GM23338 (cell line): ENCODE measurements around the gene C4BPA. TPM values are rescaled to one million over a fixed set of nuclear protein-coding genes. Genes with fewer than 3 reads are reported as not detected.
A peak's percentile ranks its signal among the peaks of the same experiment; 100 is the strongest.

Experiments
- ATAC-seq: fragments of 200-7000 bp; cut with Tn5 transposase; 3 replicates; pipeline ENCODE4 v1.9.1; 2020
- DNase-seq: peaks from one replicate; pipeline ENCODE4 v3.0.0-alpha.2; 2015; ENCODE audit warnings: low spot score
- H2AFZ ChIP-seq: fragments of 200-600 bp; sonication (generic); 2 replicates; pipeline ENCODE4 v1.8.0; 2016; ENCODE audit warnings: antibody characterized with exemption, mild to moderate bottlenecking, moderate library complexity
- H3F3A ChIP-seq: fragments of 200-600 bp; sonication (generic); replicated peaks from 2 replicates; pipeline ENCODE4 v1.8.0; 2017; ENCODE audit warnings: antibody characterized with exemption, mixed run types, low read depth
- H3K27ac ChIP-seq: fragments of 200-600 bp; sonication (generic); 2 replicates; pipeline ENCODE4 v1.6.1; 2016; ENCODE audit warnings: low read depth
- H3K27me3 ChIP-seq: fragments of 200-600 bp; sonication (generic); 2 replicates; pipeline ENCODE4 v1.8.0; 2016; ENCODE audit warnings: mild to moderate bottlenecking, mixed run types, moderate library complexity; ENCODE audit not compliant: insufficient read depth
- H3K36me3 ChIP-seq: fragments of 200-600 bp; sonication (generic); 2 replicates; pipeline ENCODE4 v1.8.0; 2016; ENCODE audit warnings: mild to moderate bottlenecking; ENCODE audit not compliant: insufficient read depth
- H3K4me1 ChIP-seq: fragments of 200-600 bp; sonication (generic); 2 replicates; pipeline ENCODE4 v1.8.0; 2016; ENCODE audit warnings: mild to moderate bottlenecking, moderate library complexity; ENCODE audit not compliant: insufficient read depth
- H3K4me2 ChIP-seq: fragments of 200-600 bp; sonication (generic); 2 replicates; pipeline ENCODE4 v1.7.1; 2017; ENCODE audit warnings: mixed run types
- H3K4me3 ChIP-seq: fragments of 200-600 bp; sonication (generic); 2 replicates; pipeline ENCODE4 v1.6.1; 2016; ENCODE audit warnings: mixed run types
- H3K79me2 ChIP-seq: fragments of 200-600 bp; sonication (generic); replicated peaks from 2 replicates; pipeline ENCODE4 v1.8.0; 2017; ENCODE audit warnings: mild to moderate bottlenecking; ENCODE audit not compliant: insufficient read depth
- H3K9me2 ChIP-seq: fragments of 200-600 bp; sonication (generic); 2 replicates; pipeline ENCODE4 v1.8.0; 2017; ENCODE audit not compliant: insufficient read depth
- H4K20me1 ChIP-seq: fragments of 200-600 bp; sonication (generic); replicated peaks from 2 replicates; pipeline ENCODE4 v1.8.0; 2017; ENCODE audit warnings: mild to moderate bottlenecking; ENCODE audit not compliant: insufficient read depth
- H3K27ac Mint-ChIP-seq: 2 replicates; pipeline ENCODE4 v1.8.0; 2020; ENCODE audit warnings: inconsistent platforms, mild to moderate bottlenecking, moderate library complexity, mixed read lengths
- H3K27me3 Mint-ChIP-seq: 3 replicates; pipeline ENCODE4 v1.8.0; 2022; ENCODE audit warnings: low read depth, mild to moderate bottlenecking, moderate library complexity, mixed read lengths, inconsistent platforms; ENCODE audit not compliant: insufficient read depth, poor library complexity
- H3K36me3 Mint-ChIP-seq: 3 replicates; pipeline ENCODE4 v1.8.0; 2021; ENCODE audit warnings: low read depth, mild to moderate bottlenecking, inconsistent platforms, moderate library complexity, mixed read lengths
- H3K4me1 Mint-ChIP-seq: 3 replicates; pipeline ENCODE4 v1.8.0; 2020; ENCODE audit warnings: mild to moderate bottlenecking, inconsistent platforms, mixed read lengths
- H3K4me3 Mint-ChIP-seq: 3 replicates; pipeline ENCODE4 v1.8.0; 2021; ENCODE audit warnings: moderate library complexity, mild to moderate bottlenecking, inconsistent platforms, mixed read lengths
- H3K9me3 Mint-ChIP-seq: 3 replicates; pipeline ENCODE4 v1.8.0; 2020; ENCODE audit warnings: moderate library complexity, mild to moderate bottlenecking, inconsistent platforms, mixed read lengths
- CREB1 ChIP-seq: fragments of 250-450 bp; sonication (Bioruptor Pico); IDR thresholded peaks from 2 replicates; pipeline ENCODE4 v1.5.0; 2020; ENCODE audit warnings: low read depth, mild to moderate bottlenecking, moderate library complexity
- EZH2 ChIP-seq: fragments of 200-600 bp; sonication (generic); IDR thresholded peaks from one replicate; pipeline ENCODE4 v1.8.0; 2017; ENCODE audit warnings: antibody characterized with exemption, mild to moderate bottlenecking, low read depth; ENCODE audit not compliant: unreplicated experiment
- EZH2phosphoT487 ChIP-seq: fragments of 200-600 bp; sonication (generic); IDR thresholded peaks from one replicate; pipeline ENCODE4 v1.8.1; 2018; ENCODE audit warnings: antibody characterized with exemption; ENCODE audit not compliant: unreplicated experiment
- JUNB ChIP-seq: IDR thresholded peaks from one replicate; pipeline ENCODE4 v1.6.1; 2016; ENCODE audit warnings: antibody characterized with exemption; ENCODE audit not compliant: unreplicated experiment
- NANOG ChIP-seq: IDR thresholded peaks from 2 replicates; pipeline ENCODE4 v1.6.1; 2016; ENCODE audit warnings: antibody characterized with exemption, borderline replicate concordance
- POLR2AphosphoS5 ChIP-seq: IDR thresholded peaks from 2 replicates; pipeline ENCODE4 v1.6.1; 2016; ENCODE audit warnings: antibody characterized with exemption, low read depth
- STAT1 ChIP-seq: IDR thresholded peaks from one replicate; pipeline ENCODE4 v1.6.1; 2016; ENCODE audit warnings: antibody characterized with exemption; ENCODE audit not compliant: unreplicated experiment
- ZNF114 ChIP-seq: fragments of 250-450 bp; sonication (Bioruptor Pico); IDR thresholded peaks from 2 replicates; pipeline ENCODE4 v1.5.0; 2020; ENCODE audit warnings: mild to moderate bottlenecking, moderate library complexity
- ZNF331 ChIP-seq: fragments of 250-450 bp; sonication (Bioruptor Pico); IDR thresholded peaks from 2 replicates; pipeline ENCODE4 v1.5.0; 2020; ENCODE audit warnings: low read depth, mild to moderate bottlenecking, moderate library complexity
- polyA plus RNA-seq: library from polyadenylated mRNA; unstranded; fragments of >200 nt; fragmentation: Nextera tagmentation; extraction: Ambion mirVana; gene quantifications from 2 replicates; pipeline ENCODE4 v1.2.1, GENCODE V29; 2016
- total RNA-seq: library from RNA; depleted of rRNA; stranded (reverse); fragments of >200 nt; shearing (Covaris generic); gene quantifications from 2 replicates; pipeline ENCODE4 v1.2.3, GENCODE V29; 2014
- TF ChIP-seq, protein P1 (sequence below): fragments of 250-450 bp; sonication (Bioruptor Pico); IDR thresholded peaks from 2 replicates; pipeline ENCODE4 v1.5.0; 2020; ENCODE audit warnings: mild to moderate bottlenecking, moderate library complexity
- TF ChIP-seq, protein P2 (sequence below), 2 experiments: fragments of 200-600 bp in 1 of 2; sonication (generic) in 1 of 2; conservative IDR thresholded peaks; 2 replicates each; pipeline versions ENCODE4 v1.5.1 to v1.6.1; 2016 to 2017; ENCODE audit warnings: antibody characterized with exemption in 2 of 2, low read depth in 2 of 2, mild to moderate bottlenecking in 2 of 2, moderate library complexity in 1 of 2
- TF ChIP-seq, protein P3 (sequence below): IDR thresholded peaks from 2 replicates; pipeline ENCODE4 v1.6.1; 2016; ENCODE audit warnings: antibody characterized with exemption
- TF ChIP-seq, protein P4 (sequence below): IDR thresholded peaks from one replicate; pipeline ENCODE4 v1.6.1; 2018; ENCODE audit warnings: antibody characterized with exemption; ENCODE audit not compliant: unreplicated experiment

Gene C4BPA
- total and polyA plus RNA-seq, 2 experiments from 2014 or later = not detected

DNA sequence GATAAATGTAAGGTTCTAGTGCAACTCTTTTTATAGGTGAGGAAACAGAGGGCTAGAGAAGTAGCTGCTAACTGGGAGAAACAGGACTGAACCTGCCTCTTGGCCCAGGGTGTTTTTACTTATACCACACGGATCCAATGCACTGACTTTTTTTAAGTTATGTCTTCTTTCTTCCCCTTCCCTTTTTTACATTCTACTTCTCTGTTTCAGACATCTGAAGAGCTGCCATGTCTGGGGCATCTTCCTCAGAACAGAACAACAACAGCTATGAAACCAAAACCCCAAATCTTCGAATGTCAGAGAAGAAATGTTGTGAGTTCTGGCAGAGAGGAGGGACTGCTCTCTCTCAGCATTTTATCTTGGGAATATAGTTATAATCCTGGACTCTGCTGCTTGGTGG is 49.5 kb upstream of the C4BPA start:
- peaks cover 5% of the 10 kb centered on the region for H3K27me3 Mint-ChIP-seq
- DNase-seq (no peak), ATAC-seq (no peak)
- H3K9me2 ChIP-seq = no peaks in the 10 kb centered on the region
- H3K79me2 ChIP-seq = peaks cover 11% of the 10 kb centered on the region
- no peaks in the 10 kb centered on the region for H3K36me3 ChIP-seq
- H3K4me2 ChIP-seq = no peak overlapping the region
- no peak overlapping the region for H2AFZ ChIP-seq
- no peak overlapping the region for H3K27ac ChIP-seq
- 0 out of 2 replicates have a peak, but pooled peaks cover 10% of the 10 kb centered on the region for H3K4me1 ChIP-seq
- H3K27ac Mint-ChIP-seq = no peak overlapping the region
- peak overlapping the region; percentile 30 for H3K4me3 Mint-ChIP-seq
- no peaks in the 10 kb centered on the region for H3K27me3 ChIP-seq
- H3F3A ChIP-seq = no peaks in the 10 kb centered on the region
- TF ChIP-seq POLR2AphosphoS5 = no peak
- TF ChIP-seq STAT1 = no peak
- TF ChIP-seq ZNF331 (CRISPR knock-in tag) = no peak
- TF ChIP-seq, protein P1, sequence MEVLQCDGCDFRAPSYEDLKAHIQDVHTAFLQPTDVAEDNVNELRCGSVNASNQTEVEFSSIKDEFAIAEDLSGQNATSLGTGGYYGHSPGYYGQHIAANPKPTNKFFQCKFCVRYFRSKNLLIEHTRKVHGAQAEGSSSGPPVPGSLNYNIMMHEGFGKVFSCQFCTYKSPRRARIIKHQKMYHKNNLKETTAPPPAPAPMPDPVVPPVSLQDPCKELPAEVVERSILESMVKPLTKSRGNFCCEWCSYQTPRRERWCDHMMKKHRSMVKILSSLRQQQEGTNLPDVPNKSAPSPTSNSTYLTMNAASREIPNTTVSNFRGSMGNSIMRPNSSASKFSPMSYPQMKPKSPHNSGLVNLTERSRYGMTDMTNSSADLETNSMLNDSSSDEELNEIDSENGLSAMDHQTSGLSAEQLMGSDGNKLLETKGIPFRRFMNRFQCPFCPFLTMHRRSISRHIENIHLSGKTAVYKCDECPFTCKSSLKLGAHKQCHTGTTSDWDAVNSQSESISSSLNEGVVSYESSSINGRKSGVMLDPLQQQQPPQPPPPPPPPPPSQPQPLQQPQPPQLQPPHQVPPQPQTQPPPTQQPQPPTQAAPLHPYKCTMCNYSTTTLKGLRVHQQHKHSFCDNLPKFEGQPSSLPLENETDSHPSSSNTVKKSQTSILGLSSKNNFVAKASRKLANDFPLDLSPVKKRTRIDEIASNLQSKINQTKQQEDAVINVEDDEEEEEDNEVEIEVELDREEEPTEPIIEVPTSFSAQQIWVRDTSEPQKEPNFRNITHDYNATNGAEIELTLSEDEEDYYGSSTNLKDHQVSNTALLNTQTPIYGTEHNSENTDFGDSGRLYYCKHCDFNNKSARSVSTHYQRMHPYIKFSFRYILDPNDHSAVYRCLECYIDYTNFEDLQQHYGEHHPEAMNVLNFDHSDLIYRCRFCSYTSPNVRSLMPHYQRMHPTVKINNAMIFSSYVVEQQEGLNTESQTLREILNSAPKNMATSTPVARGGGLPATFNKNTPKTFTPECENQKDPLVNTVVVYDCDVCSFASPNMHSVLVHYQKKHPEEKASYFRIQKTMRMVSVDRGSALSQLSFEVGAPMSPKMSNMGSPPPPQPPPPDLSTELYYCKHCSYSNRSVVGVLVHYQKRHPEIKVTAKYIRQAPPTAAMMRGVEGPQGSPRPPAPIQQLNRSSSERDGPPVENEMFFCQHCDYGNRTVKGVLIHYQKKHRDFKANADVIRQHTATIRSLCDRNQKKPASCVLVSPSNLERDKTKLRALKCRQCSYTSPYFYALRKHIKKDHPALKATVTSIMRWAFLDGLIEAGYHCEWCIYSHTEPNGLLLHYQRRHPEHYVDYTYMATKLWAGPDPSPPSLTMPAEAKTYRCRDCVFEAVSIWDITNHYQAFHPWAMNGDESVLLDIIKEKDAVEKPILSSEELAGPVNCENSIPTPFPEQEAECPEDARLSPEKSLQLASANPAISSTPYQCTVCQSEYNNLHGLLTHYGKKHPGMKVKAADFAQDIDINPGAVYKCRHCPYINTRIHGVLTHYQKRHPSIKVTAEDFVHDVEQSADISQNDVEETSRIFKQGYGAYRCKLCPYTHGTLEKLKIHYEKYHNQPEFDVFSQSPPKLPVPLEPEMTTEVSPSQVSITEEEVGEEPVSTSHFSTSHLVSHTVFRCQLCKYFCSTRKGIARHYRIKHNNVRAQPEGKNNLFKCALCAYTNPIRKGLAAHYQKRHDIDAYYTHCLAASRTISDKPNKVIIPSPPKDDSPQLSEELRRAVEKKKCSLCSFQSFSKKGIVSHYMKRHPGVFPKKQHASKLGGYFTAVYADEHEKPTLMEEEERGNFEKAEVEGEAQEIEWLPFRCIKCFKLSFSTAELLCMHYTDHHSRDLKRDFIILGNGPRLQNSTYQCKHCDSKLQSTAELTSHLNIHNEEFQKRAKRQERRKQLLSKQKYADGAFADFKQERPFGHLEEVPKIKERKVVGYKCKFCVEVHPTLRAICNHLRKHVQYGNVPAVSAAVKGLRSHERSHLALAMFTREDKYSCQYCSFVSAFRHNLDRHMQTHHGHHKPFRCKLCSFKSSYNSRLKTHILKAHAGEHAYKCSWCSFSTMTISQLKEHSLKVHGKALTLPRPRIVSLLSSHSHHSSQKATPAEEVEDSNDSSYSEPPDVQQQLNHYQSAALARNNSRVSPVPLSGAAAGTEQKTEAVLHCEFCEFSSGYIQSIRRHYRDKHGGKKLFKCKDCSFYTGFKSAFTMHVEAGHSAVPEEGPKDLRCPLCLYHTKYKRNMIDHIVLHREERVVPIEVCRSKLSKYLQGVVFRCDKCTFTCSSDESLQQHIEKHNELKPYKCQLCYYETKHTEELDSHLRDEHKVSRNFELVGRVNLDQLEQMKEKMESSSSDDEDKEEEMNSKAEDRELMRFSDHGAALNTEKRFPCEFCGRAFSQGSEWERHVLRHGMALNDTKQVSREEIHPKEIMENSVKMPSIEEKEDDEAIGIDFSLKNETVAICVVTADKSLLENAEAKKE (CRISPR knock-in tag) = no peak
- TF ChIP-seq EZH2 = no peak
- no peak for TF ChIP-seq NANOG
- TF ChIP-seq ZNF114 = no peak
- no peak for TF ChIP-seq CREB1 (CRISPR knock-in tag)
- TF ChIP-seq, protein P2, sequence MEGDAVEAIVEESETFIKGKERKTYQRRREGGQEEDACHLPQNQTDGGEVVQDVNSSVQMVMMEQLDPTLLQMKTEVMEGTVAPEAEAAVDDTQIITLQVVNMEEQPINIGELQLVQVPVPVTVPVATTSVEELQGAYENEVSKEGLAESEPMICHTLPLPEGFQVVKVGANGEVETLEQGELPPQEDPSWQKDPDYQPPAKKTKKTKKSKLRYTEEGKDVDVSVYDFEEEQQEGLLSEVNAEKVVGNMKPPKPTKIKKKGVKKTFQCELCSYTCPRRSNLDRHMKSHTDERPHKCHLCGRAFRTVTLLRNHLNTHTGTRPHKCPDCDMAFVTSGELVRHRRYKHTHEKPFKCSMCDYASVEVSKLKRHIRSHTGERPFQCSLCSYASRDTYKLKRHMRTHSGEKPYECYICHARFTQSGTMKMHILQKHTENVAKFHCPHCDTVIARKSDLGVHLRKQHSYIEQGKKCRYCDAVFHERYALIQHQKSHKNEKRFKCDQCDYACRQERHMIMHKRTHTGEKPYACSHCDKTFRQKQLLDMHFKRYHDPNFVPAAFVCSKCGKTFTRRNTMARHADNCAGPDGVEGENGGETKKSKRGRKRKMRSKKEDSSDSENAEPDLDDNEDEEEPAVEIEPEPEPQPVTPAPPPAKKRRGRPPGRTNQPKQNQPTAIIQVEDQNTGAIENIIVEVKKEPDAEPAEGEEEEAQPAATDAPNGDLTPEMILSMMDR (conservative IDR thresholded peaks at IDR 0.05; ENCODE audit: low read depth in 2 of 2) = no peak
- TF ChIP-seq, protein P3, sequence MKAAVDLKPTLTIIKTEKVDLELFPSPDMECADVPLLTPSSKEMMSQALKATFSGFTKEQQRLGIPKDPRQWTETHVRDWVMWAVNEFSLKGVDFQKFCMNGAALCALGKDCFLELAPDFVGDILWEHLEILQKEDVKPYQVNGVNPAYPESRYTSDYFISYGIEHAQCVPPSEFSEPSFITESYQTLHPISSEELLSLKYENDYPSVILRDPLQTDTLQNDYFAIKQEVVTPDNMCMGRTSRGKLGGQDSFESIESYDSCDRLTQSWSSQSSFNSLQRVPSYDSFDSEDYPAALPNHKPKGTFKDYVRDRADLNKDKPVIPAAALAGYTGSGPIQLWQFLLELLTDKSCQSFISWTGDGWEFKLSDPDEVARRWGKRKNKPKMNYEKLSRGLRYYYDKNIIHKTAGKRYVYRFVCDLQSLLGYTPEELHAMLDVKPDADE = no peak
- TF ChIP-seq, protein P4, sequence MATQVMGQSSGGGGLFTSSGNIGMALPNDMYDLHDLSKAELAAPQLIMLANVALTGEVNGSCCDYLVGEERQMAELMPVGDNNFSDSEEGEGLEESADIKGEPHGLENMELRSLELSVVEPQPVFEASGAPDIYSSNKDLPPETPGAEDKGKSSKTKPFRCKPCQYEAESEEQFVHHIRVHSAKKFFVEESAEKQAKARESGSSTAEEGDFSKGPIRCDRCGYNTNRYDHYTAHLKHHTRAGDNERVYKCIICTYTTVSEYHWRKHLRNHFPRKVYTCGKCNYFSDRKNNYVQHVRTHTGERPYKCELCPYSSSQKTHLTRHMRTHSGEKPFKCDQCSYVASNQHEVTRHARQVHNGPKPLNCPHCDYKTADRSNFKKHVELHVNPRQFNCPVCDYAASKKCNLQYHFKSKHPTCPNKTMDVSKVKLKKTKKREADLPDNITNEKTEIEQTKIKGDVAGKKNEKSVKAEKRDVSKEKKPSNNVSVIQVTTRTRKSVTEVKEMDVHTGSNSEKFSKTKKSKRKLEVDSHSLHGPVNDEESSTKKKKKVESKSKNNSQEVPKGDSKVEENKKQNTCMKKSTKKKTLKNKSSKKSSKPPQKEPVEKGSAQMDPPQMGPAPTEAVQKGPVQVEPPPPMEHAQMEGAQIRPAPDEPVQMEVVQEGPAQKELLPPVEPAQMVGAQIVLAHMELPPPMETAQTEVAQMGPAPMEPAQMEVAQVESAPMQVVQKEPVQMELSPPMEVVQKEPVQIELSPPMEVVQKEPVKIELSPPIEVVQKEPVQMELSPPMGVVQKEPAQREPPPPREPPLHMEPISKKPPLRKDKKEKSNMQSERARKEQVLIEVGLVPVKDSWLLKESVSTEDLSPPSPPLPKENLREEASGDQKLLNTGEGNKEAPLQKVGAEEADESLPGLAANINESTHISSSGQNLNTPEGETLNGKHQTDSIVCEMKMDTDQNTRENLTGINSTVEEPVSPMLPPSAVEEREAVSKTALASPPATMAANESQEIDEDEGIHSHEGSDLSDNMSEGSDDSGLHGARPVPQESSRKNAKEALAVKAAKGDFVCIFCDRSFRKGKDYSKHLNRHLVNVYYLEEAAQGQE = no peak
- no peak for TF ChIP-seq JUNB
- no peak for TF ChIP-seq EZH2phosphoT487
- no peaks in the 10 kb centered on the region; the same call in 1 of the 2 replicates for H4K20me1 ChIP-seq
- H3K4me3 ChIP-seq = no peak overlapping the region
- H3K9me3 Mint-ChIP-seq = no peaks in the 10 kb centered on the region; the same call in 2 of the 3 replicates
- H3K36me3 Mint-ChIP-seq = peaks cover 3% of the 10 kb centered on the region; the same call in 2 of the 3 replicates
- peaks cover 33% of the 10 kb centered on the region for H3K4me1 Mint-ChIP-seq
